Prostate gland (tissue), 2 donors: Measurements from ENCODE around the gene CADPS.

Experiments
- POLR2A ChIP-seq: fragments of 450-650 bp; IDR thresholded peaks from one replicate; pipeline ENCODE4 v1.6.1; 2016; ENCODE audit warnings: antibody characterized with exemption, mild to moderate bottlenecking
- TF ChIP-seq, protein P1 (sequence below), 4 experiments: fragments of 200-600 bp in 2 of 4; fragments of 450-650 bp in 2 of 4; sonication (generic) in 2 of 4; IDR thresholded peaks; 1 replicate in 3 of 4; 2 replicates in 1 of 4; pipeline ENCODE4 v1.5.1; 2016 to 2019; ENCODE audit warnings: antibody characterized with exemption in 4 of 4, mild to moderate bottlenecking in 2 of 4, moderate library complexity in 2 of 4

DNA sequence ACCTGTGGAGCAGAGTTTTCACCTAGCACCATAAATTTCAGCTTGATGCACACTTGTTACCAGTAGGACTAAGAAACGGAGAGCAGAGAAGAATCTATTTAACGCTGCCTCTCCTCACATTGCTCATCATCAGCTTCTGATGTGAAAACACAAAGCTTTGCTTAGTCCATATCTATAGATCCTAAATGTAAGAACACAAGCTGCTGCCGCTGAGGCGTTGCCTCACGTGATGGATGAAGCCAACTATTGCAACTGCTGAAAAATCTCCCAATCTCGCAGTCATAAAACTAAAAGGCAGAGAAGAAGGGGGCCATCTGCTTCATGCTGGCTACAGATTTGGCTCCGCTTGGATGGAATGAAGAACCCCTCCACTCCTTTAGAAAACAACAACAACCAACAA lies 42.7 kb downstream of the CADPS start:
- TF ChIP-seq POLR2A: no peak
- TF ChIP-seq, protein P1, sequence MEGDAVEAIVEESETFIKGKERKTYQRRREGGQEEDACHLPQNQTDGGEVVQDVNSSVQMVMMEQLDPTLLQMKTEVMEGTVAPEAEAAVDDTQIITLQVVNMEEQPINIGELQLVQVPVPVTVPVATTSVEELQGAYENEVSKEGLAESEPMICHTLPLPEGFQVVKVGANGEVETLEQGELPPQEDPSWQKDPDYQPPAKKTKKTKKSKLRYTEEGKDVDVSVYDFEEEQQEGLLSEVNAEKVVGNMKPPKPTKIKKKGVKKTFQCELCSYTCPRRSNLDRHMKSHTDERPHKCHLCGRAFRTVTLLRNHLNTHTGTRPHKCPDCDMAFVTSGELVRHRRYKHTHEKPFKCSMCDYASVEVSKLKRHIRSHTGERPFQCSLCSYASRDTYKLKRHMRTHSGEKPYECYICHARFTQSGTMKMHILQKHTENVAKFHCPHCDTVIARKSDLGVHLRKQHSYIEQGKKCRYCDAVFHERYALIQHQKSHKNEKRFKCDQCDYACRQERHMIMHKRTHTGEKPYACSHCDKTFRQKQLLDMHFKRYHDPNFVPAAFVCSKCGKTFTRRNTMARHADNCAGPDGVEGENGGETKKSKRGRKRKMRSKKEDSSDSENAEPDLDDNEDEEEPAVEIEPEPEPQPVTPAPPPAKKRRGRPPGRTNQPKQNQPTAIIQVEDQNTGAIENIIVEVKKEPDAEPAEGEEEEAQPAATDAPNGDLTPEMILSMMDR (IDR thresholded peaks at IDR 0.05): no peak
